HCT116 (cell line): Measurements from ENCODE around the gene C10orf90. TPM values are rescaled to one million over a fixed set of nuclear protein-coding genes. Genes with fewer than 3 reads are reported as not detected.

ENCODE experiments used
- ATAC-seq: fragments of 200-7000 bp; cut with Tn5 transposase; 2 replicates; pipeline ENCODE4 v1.9.1; 2020; ENCODE audit warnings: mild to moderate bottlenecking, moderate library complexity
- BruUV-seq: library from RNA; stranded (reverse); fragments of 400-500 nt; replicated peaks from 2 replicates; lab custom pipeline; 2021; lab: Mats Ljungman, UMichigan
- CTCF ChIA-PET: fragments of 300-600 bp; sonication (Branson Sonifier 250); formaldehyde crosslinking; loops from one replicate; lab custom pipeline; 2021; ENCODE audit warnings: antibody characterized with exemption; lab: Charles Lee
- POLR2A ChIA-PET: fragments of 300-600, 350-600 bp; sonication (Branson Sonifier 250); formaldehyde crosslinking; loops from one replicate; lab custom pipeline; 2021; ENCODE audit warnings: antibody characterized with exemption; lab: Charles Lee
- RAD21 ChIA-PET, 2 experiments: fragments of 300-600 bp; sonication (Branson Sonifier 250); formaldehyde crosslinking; loops; one replicate each; lab custom pipeline; 2023; ENCODE audit warnings: low total read pairs in 2 of 2; ENCODE audit not compliant: uncharacterized antibody in 2 of 2, unreplicated experiment in 2 of 2, low non-redundant PET in 1 of 2; lab: Charles Lee
- DNase-seq: peaks from one replicate; pipeline ENCODE4 v3.0.0-alpha.2; 2010; ENCODE audit warnings: low read depth, low spot score
- H2AFZ ChIP-seq: fragments of 200-600 bp; shearing (Covaris generic), sonication (generic); 2 replicates; pipeline ENCODE4 v1.6.1; 2017; ENCODE audit warnings: low read depth, mixed run types, mixed read lengths, antibody characterized with exemption, low read length; ENCODE audit not compliant: poor library complexity, severe bottlenecking
- H3K27ac ChIP-seq: 2 replicates; pipeline ENCODE4 v1.5.1; 2012; ENCODE audit warnings: low read depth, low read length
- H3K27me3 ChIP-seq: fragments of 200-600 bp; sonication (generic); 2 replicates; pipeline ENCODE4 v1.6.1; 2016; ENCODE audit warnings: mixed run types, low read length, mixed read lengths; ENCODE audit not compliant: insufficient read depth
- H3K36me3 ChIP-seq, 2 experiments: fragments of 200-500 bp in 1 of 2; fragments of 200-600 bp in 1 of 2; sonication (Bioruptor generic) in 1 of 2; sonication (generic) in 1 of 2; 2 replicates each; pipeline versions ENCODE4 v1.5.1 to v1.6.1; 2014 to 2016; ENCODE audit warnings: low read length in 2 of 2, inconsistent platforms in 1 of 2, mixed read lengths in 1 of 2, mixed run types in 1 of 2; ENCODE audit not compliant: insufficient read depth in 2 of 2, control insufficient read depth in 1 of 2
- H3K4me1 ChIP-seq, 2 experiments: fragments of 200-600 bp in 1 of 2; sonication (generic) in 1 of 2; 2 replicates each; pipeline versions ENCODE4 v1.5.1 to v1.6.1; 2012 to 2017; ENCODE audit warnings: low read length in 2 of 2, inconsistent platforms in 1 of 2, mild to moderate bottlenecking in 1 of 2, mixed read lengths in 1 of 2, mixed run types in 1 of 2, moderate library complexity in 1 of 2; ENCODE audit not compliant: insufficient read depth in 2 of 2, control insufficient read depth in 1 of 2
- H3K4me2 ChIP-seq: fragments of 200-600 bp; sonication (generic); 2 replicates; pipeline ENCODE4 v1.6.1; 2017; ENCODE audit warnings: mixed run types, low read length, mixed read lengths
- H3K4me3 ChIP-seq, 2 experiments: fragments of 200-600 bp in 1 of 2; sonication (generic) in 1 of 2; replicated peaks in 1 of 2; 2 replicates each; pipeline ENCODE4 v1.5.1; 2011 to 2016; ENCODE audit warnings: low read length in 2 of 2, control low read depth in 1 of 2, low read depth in 1 of 2, mild to moderate bottlenecking in 1 of 2, mixed read lengths in 1 of 2, mixed run types in 1 of 2
- H3K79me2 ChIP-seq: fragments of 200-600 bp; sonication (generic); 2 replicates; pipeline ENCODE4 v1.6.1; 2017; ENCODE audit warnings: mild to moderate bottlenecking, mixed run types, low read length, moderate library complexity, mixed read lengths; ENCODE audit not compliant: insufficient read depth
- H3K9ac ChIP-seq: fragments of 200-600 bp; sonication (generic); 2 replicates; pipeline ENCODE4 v1.6.1; 2016; ENCODE audit warnings: low read length, mixed read lengths
- H3K9me2 ChIP-seq: fragments of 200-600 bp; sonication (generic), shearing (Covaris generic); 2 replicates; pipeline ENCODE4 v1.6.1; 2017; ENCODE audit warnings: mixed run types, mild to moderate bottlenecking, moderate library complexity; ENCODE audit not compliant: insufficient read depth
- H3K9me3 ChIP-seq, 2 experiments: fragments of 200-500 bp in 1 of 2; fragments of 200-600 bp in 1 of 2; sonication (Bioruptor generic) in 1 of 2; sonication (generic) in 1 of 2; 2 replicates each; pipeline ENCODE4 v1.6.1; 2014 to 2017; ENCODE audit warnings: low read length in 2 of 2, mixed read lengths in 2 of 2, inconsistent platforms in 1 of 2, low read depth in 1 of 2, mild to moderate bottlenecking in 1 of 2, mixed run types in 1 of 2, moderate library complexity in 1 of 2; ENCODE audit not compliant: control insufficient read depth in 1 of 2, insufficient read depth in 1 of 2
- H4K20me1 ChIP-seq: fragments of 200-600 bp; sonication (generic), shearing (Covaris generic); 2 replicates; pipeline ENCODE4 v1.6.1; 2017; ENCODE audit warnings: mixed run types, mild to moderate bottlenecking, moderate library complexity; ENCODE audit not compliant: insufficient read depth
- EZH2 ChIP-seq: fragments of 200-600 bp; sonication (generic); IDR thresholded peaks from 2 replicates; pipeline ENCODE4 v1.6.1; 2017; ENCODE audit warnings: antibody characterized with exemption, mixed run types
- SP1 ChIP-seq: IDR thresholded peaks from 2 replicates; pipeline ENCODE4 v1.6.1; 2012; ENCODE audit warnings: low read depth
- SRF ChIP-seq: IDR thresholded peaks from 2 replicates; pipeline ENCODE4 v1.6.1; 2012; ENCODE audit warnings: low read depth
- TCF7L2 ChIP-seq: IDR thresholded peaks from 2 replicates; pipeline ENCODE4 v1.7.0; 2011; ENCODE audit warnings: borderline replicate concordance, inconsistent platforms; ENCODE audit not compliant: insufficient read depth, insufficient read length; ENCODE audit errors: extremely low read depth
- YY1 ChIP-seq: IDR thresholded peaks from 2 replicates; pipeline ENCODE4 v1.6.1; 2011; ENCODE audit warnings: low read length, low read depth, moderate library complexity, mild to moderate bottlenecking; ENCODE audit not compliant: insufficient replicate concordance; ENCODE audit errors: extremely low read depth
- ZFX ChIP-seq: fragments of 450-650 bp; IDR thresholded peaks from 2 replicates; pipeline ENCODE4 v1.6.1; 2017
- ZNF274 ChIP-seq: fragments of 200-500 bp; sonication (Bioruptor generic); IDR thresholded peaks from 2 replicates; pipeline ENCODE4 v1.6.1; 2014; ENCODE audit warnings: mild to moderate bottlenecking, low read depth, low read length, inconsistent platforms
- intact Hi-C: fragments of 100-400 bp; cut with micrococcal nuclease; formaldehyde crosslinking; loops from 2 replicates; pipeline ENCODE4 v1.10.0; 2022
- total RNA-seq: library from RNA; stranded (reverse); gene quantifications from one replicate; pipeline ENCODE4 v1.2.1, GENCODE V29; 2021; ENCODE audit not compliant: unreplicated experiment
- TF ChIP-seq, protein P1 (sequence below): IDR thresholded peaks from 2 replicates; pipeline ENCODE4 v1.6.1; 2011; ENCODE audit warnings: mild to moderate bottlenecking, low read length, moderate library complexity; ENCODE audit not compliant: insufficient replicate concordance; ENCODE audit errors: extremely low read depth

C10orf90 gene
- total RNA-seq, 1 experiment from 2014 or later, result not detected

- TF ChIP-seq, protein P1, sequence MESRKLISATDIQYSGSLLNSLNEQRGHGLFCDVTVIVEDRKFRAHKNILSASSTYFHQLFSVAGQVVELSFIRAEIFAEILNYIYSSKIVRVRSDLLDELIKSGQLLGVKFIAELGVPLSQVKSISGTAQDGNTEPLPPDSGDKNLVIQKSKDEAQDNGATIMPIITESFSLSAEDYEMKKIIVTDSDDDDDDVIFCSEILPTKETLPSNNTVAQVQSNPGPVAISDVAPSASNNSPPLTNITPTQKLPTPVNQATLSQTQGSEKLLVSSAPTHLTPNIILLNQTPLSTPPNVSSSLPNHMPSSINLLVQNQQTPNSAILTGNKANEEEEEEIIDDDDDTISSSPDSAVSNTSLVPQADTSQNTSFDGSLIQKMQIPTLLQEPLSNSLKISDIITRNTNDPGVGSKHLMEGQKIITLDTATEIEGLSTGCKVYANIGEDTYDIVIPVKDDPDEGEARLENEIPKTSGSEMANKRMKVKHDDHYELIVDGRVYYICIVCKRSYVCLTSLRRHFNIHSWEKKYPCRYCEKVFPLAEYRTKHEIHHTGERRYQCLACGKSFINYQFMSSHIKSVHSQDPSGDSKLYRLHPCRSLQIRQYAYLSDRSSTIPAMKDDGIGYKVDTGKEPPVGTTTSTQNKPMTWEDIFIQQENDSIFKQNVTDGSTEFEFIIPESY, result no peak
- no peak for TF ChIP-seq ZNF274
- no peak for TF ChIP-seq ZFX
- TF ChIP-seq SRF, result no peak
Measured at GRCh38 chr10:126478546-126478945, 191.9 kb downstream of the C10orf90 start (continued).

GRCh38 chr10:126476246-126476645, 194.2 kb downstream of the C10orf90 start:
- ChIA-PET POLR2A (no interaction called here), RAD21 (no interaction called here), CTCF (no interaction called here)
- H3K9me3 ChIP-seq, result no peaks in the 10 kb centered on the region
- BruUV-seq, result no TSS peak
- H3K79me2 ChIP-seq, result no peaks in the 10 kb centered on the region
- H3K4me3 ChIP-seq, result no peak overlapping the region
- no peak overlapping the region for H3K4me2 ChIP-seq
- no peak overlapping the region for H3K9ac ChIP-seq
- no peaks in the 10 kb centered on the region for H3K9me2 ChIP-seq
- no peaks in the 10 kb centered on the region for H4K20me1 ChIP-seq
- intact Hi-C loops, result no loop called here
- no peak overlapping the region for H2AFZ ChIP-seq
- H3K27ac ChIP-seq, result no peak overlapping the region
- no peaks in the 10 kb centered on the region for H3K36me3 ChIP-seq
- ATAC-seq (no peak), DNase-seq (no peak)
- peaks cover 20% of the 10 kb centered on the region for H3K27me3 ChIP-seq
- H3K4me1 ChIP-seq, result no peaks in the 10 kb centered on the region
- TF ChIP-seq TCF7L2 (no peak), YY1 (no peak), EZH2 (no peak), SP1 (no peak), ZFX (no peak)
